ENCODE data around the gene SLC19A2. TPM values are rescaled to one million over a fixed set of nuclear protein-coding genes. Genes with fewer than 3 reads are reported as not detected.

The SLC19A2 gene
- total RNA-seq, 2 donors from 2014 or later, result 7.3 to 8.4 TPM

GRCh38 chr1:169451218-169451824, 34.4 kb downstream of the SLC19A2 start:
- intact Hi-C loops (cut with DNase I, micrococcal nuclease), result no loop called here
- ATAC-seq (peak; percentile 69), DNase-seq (no peak)

GRCh38 chr1:169443923-169444322, 41.8 kb downstream of the SLC19A2 start:
- intact Hi-C loops (cut with DNase I, micrococcal nuclease), result no loop called here
- ATAC-seq, result peak; percentile 79
- DNase-seq, result no peak

- no peak for ATAC-seq
- peak in 1 of 2 donors; percentile 4 for DNase-seq
Measured at GRCh38 chr1:169427081-169427641, 58.6 kb downstream of the SLC19A2 start, which contains the start of gene CCDC181. Gene CCDC181 (minus strand): TSS chr1:169427474. CDS start chr1:169424927, 2,547 bp downstream.

GRCh38 chr1:169426174-169426705, 59.5 kb downstream of the SLC19A2 start:
- no peak for DNase-seq
- no peak for ATAC-seq
- intact Hi-C loops (cut with DNase I, micrococcal nuclease), result no loop called here

More at GRCh38 chr1:169427081-169427641, 58.6 kb downstream of the SLC19A2 start, which contains the start of gene CCDC181:
- intact Hi-C loops (cut with DNase I, micrococcal nuclease), result no loop called here

GRCh38 chr1:169421309-169421708, 64.4 kb downstream of the SLC19A2 start:
- ATAC-seq (no peak), DNase-seq (no peak)
- intact Hi-C loops (cut with DNase I, micrococcal nuclease), result no loop called here

GRCh38 chr1:169414952-169415351, 70.8 kb downstream of the SLC19A2 start:
- no peak for DNase-seq
- intact Hi-C loops (cut with DNase I, micrococcal nuclease), result no loop called here
- no peak for ATAC-seq

Other genes with a start within 250 kb of the SLC19A2 start
- gene NME7, start 118.1 kb downstream of the SLC19A2 start, total RNA-seq, result 1 to 10 TPM; 3.5 to 5.5 TPM
- gene BLZF1, start 117.7 kb downstream of the SLC19A2 start, total RNA-seq, result 10 to 100 TPM; 18.5 to 26.9 TPM
- under 1 TPM; 0.11 to 0.15 TPM for gene CCDC181, start 58.5 kb downstream of the SLC19A2 start, total RNA-seq
- 1 to 10 TPM; 1.2 TPM for gene F5, start 100.5 kb upstream of the SLC19A2 start, total RNA-seq
- 1 to 10 TPM; 1.5 to 3.0 TPM for gene SELP, start 144.2 kb upstream of the SLC19A2 start, total RNA-seq
- gene SELL, start 225.7 kb upstream of the SLC19A2 start, total RNA-seq, result 1 to 10 TPM in 1 of 2 donors, under 1 TPM in 1; 0.64 to 1.7 TPM
- under 1 TPM; 0.21 to 0.61 TPM for gene SELE, start 248.1 kb upstream of the SLC19A2 start, total RNA-seq

Measured in left colon (tissue), 2 donors.